RCC 7860 (cell line): ENCODE measurements around the gene ASS1.
"Not testable (repeated sequence)": the region's sequence is repeated elsewhere in the genome, so short reads cannot be mapped to it uniquely, and the experiment has no call there.

ENCODE experiments used
- DNase-seq: peaks from one replicate; pipeline ENCODE4 v3.0.0-alpha.2; 2015; ENCODE audit warnings: low spot score
- FAIRE-seq: peaks from 2 replicates; lab custom pipeline; 2012; peaks lifted over from hg19 to GRCh38; lab: Jason Lieb, UNC

Gene ASS1

GRCh38 chr9:130432796-130433167 is 12.0 kb upstream of the ASS1 start:
- DNase-seq: no peak
- FAIRE-seq: no peak

DNA sequence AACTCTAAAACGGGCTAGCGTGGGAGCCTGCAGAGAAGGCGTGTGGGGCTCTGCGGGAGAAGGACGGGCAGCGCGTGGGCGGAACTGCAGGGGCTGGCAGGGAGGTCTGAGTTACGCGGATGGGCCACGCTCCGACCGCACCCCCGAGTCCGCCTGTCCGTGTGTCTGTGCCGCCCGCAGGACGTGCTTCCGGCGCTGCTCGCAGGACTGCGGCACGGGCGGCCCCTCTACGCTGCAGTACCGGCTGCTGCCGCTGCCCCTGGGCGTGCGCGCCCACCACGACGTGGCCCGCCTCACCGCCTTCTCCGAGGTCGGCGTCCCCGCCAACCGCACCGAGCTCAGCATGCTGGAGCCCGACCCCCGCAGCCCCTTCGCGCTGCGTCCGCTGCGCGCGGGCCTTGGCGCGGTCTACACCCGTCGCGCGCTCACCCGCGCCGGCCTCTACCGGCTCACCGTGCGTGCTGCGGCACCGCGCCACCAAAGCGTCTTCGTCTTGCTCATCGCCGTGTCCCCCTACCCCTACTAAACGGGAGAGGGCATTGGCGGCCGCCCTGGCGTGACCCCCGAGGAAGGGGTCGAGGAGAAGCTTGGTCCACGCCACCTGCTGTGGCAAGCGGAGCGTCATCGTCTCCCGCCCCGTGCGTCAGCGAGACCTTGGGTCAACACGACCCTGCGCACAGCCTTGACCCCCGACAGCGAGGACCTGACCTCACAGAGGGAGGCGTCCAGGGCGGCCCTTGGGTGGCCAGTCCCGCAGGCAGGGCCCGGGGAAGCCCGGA is 11.4 kb upstream of the ASS1 start:
- DNase-seq: no peak

GRCh38 chr9:130433947-130434262 is 10.9 kb upstream of the ASS1 start:
- DNase-seq: no peak

More for the DNA sequence above, 11.4 kb upstream of the ASS1 start:
- FAIRE-seq: no peak

GRCh38 chr9:130434656-130435055 is 10.1 kb upstream of the ASS1 start:
- not testable (repeated sequence) for FAIRE-seq, DNase-seq

More at GRCh38 chr9:130433947-130434262, 10.9 kb upstream of the ASS1 start:
- FAIRE-seq: no peak

- FAIRE-seq (no peak), DNase-seq (no peak)
Observed at GRCh38 chr9:130437011-130437789, 7.6 kb upstream of the ASS1 start.

DNA sequence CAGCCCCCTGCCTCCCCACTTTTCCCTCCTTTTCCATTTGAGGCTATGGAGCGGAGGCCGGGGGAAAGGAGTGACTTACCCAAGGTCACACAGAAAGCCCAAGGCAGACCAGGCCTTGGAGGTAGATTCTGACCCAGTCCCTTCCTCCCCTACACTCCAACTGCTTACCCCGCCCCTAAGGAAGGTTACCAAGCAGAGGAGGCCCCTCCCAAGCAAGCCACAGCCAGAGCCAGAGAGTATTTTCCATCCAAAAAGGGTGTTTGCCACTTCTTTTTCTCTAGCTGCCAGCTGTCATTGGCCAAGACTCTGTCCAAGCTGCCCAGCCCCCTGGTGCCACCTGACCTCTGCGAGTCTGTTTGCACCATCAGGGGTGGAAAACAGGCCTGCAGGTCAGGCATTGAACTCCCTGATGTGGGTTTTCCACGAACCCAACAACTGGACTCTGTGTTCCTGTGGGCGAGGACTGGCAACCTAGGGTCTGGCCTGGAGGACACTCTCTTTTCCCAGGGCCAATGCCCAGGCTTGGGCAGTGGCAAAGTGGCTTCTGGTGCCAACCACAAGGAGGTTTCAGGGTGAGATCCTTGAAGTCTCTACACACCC is 6.3 kb upstream of the ASS1 start:
- FAIRE-seq (no peak), DNase-seq (no peak)

DNA sequence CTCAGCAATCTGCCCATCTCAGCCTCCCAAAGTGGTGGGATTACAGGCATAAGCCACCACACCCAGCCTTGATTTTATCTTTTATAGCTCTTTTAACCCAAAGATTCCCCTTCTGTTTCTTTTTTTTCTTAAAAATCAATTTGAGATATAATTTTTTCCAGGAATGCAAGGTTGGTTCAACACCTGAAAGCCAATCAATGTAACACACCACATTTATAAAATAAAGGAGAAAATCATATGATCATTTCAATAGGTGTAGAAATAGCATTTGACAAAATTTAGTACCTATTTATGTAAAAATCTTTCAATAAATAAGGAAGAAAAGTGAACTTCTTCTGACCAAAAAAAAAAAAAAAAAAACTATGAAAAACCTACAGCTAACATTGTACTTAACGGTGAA is 3.7 kb upstream of the ASS1 start:
- no peak for FAIRE-seq
- DNase-seq: no peak

- DNase-seq: no peak
- no peak for FAIRE-seq
Observed at GRCh38 chr9:130442746-130443455, 1.9 kb upstream of the ASS1 start.

DNA sequence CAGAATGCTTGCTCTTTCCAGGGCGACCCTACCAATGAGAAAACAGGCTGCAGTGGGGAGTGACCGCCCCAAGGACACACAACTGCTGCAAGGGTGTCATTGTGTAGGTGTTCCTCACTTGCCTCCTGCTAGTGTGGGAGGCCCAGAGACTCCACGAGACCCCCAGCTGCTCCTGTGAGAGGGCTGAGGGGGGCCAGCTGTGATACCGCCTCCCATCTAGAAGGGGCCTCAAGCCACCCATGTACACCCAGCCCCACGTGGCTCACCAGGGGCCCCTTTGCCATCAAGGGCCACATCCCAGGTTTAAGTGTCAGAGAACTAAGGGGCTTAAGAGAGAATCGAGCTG is 1.3 kb upstream of the ASS1 start:
- FAIRE-seq: no peak

DNA sequence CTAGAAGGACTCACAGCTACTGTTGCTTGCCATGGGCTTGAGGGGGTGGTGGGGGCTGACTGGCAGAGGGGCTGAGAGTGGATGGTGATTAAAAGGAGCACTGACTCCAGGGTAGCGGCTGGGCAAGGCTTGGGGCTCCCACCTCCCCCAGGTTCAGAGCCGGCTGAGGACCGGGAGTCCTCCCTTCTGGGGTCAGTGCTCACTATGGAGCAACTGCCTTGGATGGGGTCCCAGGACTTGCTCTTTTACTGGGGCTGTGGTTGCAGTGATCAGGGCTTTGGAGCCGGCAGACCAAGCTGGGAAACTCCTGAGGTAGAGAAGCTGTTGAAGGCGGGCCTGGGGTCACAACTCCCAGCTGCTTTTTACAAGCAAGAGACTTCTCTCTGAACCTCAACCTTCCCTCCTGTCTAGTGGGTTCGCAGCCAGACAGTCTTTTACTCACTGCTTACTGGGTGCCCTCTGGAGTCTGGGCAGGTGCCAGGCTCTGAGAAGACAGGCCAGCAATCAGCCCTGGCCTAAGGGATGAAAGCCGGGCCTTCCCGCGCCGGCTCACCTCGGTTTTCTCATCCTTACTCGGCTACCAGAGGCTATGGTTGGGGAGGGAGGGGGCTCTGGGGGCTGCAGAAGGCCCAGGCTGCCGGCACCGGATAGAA is 795 bp upstream of the ASS1 start:
- DNase-seq (no peak), FAIRE-seq (no peak)

More for the DNA sequence above, 1.3 kb upstream of the ASS1 start:
- no peak for DNase-seq

GRCh38 chr9:130445268-130445983 is 665 bp downstream of the ASS1 start:
- FAIRE-seq: no peak
- DNase-seq: no peak

DNA sequence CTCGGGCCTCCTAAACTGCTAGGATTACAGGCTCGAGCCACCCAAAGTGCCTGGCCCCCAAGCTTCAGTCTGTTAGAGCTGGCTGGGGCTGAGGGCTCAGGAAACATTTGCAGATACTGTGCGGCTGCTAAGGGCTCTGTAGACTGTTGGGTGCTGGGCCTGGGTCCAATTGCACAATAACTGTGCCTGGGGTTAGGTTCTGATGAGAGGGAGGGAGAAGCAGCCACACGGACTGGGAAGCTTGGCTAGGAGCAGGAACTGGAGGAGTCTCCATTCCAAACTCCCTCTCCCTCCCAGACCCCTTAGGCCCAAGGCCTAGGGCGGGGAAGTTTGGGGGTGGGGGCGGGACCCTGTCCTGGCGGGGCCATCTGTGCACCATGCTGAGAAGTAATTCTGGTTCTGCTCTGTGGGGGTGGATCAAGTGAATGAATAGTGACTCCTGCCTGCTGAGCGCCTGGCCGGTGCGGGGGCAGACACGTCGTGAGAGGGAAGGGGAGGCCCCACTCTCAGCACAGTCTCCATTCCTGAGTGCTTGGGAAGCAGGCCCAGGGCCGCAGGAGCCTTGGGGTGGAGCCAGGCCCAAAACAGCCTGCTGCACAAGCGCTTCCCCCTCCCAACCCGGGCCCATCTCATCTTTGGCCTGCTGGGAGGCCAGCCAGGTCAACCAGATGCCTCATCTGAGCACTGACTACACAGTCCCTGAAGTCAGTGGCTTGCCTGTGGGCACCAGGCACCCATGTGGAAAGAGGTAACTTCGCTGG is 1.5 kb downstream of the ASS1 start:
- FAIRE-seq (no peak), DNase-seq (no peak)

DNA sequence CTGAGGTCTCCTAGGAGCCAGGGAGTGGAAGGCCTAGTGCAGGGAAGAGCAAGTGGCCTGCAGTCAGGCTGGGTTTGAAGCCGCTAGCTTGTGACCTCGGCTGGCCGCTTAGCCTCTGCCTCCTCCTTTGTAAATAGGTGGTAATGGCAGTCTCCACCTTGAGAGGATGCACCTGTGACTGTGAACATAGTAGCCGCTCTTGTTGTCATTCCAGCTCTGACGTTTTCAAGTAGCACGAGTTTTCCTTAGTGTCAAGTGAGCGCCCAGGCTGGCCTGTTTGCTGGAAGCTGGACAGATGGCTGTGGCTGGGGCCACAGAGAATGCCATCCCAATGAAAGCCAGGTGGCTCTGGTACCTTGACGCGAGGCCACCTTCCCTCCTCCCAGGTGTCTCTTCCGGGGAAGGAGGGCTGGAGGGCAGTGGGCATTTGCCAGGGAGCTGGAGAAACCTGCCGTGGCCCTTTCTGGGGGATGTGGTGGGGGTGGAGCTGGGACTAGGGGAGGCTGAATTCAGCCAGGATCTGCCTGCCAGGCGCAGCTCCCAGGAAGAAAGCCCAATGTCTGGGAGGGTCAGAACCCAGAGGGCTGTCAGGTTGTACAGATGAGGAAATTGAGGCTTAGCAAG is 2.5 kb downstream of the ASS1 start:
- no peak for FAIRE-seq
- DNase-seq: no peak

DNA sequence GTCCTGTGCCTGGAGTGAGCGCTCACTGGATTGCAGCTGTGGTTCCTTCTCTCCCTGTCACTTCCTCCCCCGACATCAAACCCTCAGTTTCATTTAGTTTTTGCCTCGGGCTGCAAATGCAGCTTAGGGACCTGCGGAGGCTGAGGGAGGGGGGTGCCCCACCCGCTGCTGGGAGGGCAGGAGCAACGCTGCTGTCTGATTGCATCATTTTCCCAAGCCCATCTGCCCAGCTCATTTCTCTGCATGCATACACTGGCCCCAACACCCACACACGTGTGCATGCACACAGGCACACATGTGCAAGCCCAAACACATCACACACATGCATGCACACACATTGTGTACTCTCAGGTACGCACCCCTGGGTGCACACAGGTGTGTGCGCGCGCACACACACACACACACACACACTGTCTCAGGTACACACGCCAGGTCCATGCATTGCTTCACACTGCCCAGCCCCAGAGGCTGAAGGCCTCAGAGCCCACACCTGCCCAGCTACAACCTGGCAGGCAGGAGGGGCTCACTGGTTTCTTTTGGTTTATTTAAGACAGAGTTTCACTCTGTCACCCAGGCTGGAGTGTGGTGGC is 3.4 kb downstream of the ASS1 start:
- DNase-seq (no peak), FAIRE-seq (no peak)

- DNase-seq: no peak
Observed at GRCh38 chr9:130448771-130449603, 4.2 kb downstream of the ASS1 start.

DNA sequence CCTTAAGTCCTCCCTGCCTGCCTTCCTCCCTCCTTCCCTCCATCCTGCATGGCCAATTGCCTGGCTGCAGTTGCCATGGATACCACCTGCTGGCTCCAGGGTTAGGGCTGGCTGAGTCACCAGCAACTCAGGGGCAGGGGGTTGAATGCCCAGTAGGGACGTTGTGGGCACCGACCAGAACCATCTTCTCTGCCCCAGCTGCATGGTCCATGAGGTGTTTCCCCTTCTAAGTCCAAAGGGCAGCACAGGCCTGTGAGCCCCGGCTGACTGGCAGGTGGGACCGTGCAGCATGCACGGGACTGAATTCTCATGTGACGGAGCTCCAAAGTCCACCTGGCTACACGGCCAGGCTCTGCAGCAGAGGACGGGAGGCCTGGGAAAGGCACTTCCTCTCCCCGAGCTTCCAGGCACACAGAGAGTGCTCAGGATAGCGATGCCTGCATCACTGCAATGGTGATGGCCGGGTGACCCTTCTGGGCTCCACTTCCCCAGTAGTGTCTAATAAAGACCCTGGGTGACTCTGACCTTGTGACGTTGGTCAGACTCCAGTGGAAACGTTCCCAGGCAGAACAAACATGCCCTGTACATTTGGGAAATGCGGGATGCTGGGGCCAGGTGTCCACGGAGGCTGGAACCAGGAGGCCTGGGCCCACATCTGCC is 5.7 kb downstream of the ASS1 start:
- DNase-seq: no peak
- FAIRE-seq: no peak

More at GRCh38 chr9:130448771-130449603, 4.2 kb downstream of the ASS1 start:
- no peak for FAIRE-seq

DNA sequence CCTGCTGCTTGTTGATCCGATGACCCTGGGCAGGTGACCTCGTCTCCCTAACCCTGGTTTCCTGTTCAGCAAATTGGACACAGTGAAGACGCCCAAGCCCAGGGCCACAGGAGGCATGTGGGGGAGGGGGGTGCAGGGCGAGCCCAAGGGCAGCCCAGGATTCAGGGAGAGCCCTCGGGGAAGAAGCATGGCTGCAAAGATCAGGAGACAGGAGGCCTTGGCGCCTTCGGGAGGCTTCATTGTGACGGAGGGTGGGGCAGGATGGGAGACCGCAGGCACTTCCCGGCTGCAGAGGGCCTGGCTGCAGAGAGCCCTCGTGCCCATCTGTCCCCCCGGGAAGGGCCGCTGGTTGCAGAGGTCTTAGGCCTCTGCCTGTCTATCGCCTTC is 6.2 kb downstream of the ASS1 start:
- no peak for FAIRE-seq

More for the DNA sequence above, 6.2 kb downstream of the ASS1 start:
- DNase-seq: no peak
